Stomach (tissue), 9 donors: ENCODE data around the gene PVR. TPM values are rescaled to one million over a fixed set of nuclear protein-coding genes. Genes with fewer than 3 reads are reported as not detected.
A peak's percentile ranks its signal among the peaks of the same experiment; 100 is the strongest.

Experiments used
- DNase-seq, 2 donors: peaks; one replicate each; pipeline versions ENCODE4 v3.0.0 to v3.0.0-alpha.2; 2013 to 2019
- H3K27ac ChIP-seq, 5 donors: fragments of 200-600 bp in 4 of 5; sonication (generic) in 4 of 5; one replicate each; pipeline ENCODE4 v1.5.1; 2013 to 2019; ENCODE audit warnings: mild to moderate bottlenecking in 1 of 5, moderate library complexity in 1 of 5
- H3K27me3 ChIP-seq, 3 donors: fragments of 200-600 bp; sonication (generic); one replicate each; pipeline ENCODE4 v1.5.1; 2017 to 2019; ENCODE audit warnings: mixed run types in 1 of 3
- H3K36me3 ChIP-seq, 4 donors: fragments of 200-600 bp; sonication (generic); 1 replicate in 3 of 4; 2 replicates in 1 of 4; pipeline ENCODE4 v1.5.1; 2016 to 2019
- H3K4me1 ChIP-seq, 4 donors: fragments of 200-600 bp; sonication (generic); one replicate each; pipeline ENCODE4 v1.5.1; 2016 to 2019
- H3K4me3 ChIP-seq, 4 donors: fragments of 200-600 bp; sonication (generic) in 3 of 4; one replicate each; pipeline ENCODE4 v1.5.1; 2016 to 2019; ENCODE audit warnings: mild to moderate bottlenecking in 1 of 4
- H3K9me3 ChIP-seq, 4 donors: fragments of 200-600 bp; sonication (generic); one replicate each; pipeline ENCODE4 v1.5.1; 2016 to 2019
- CTCF ChIP-seq, 7 experiments: fragments of 450-650 bp in 4 of 7; fragments of 200-600 bp in 3 of 7; sonication (generic) in 3 of 7; IDR thresholded peaks; one replicate each; pipeline ENCODE4 v1.5.1; 2016 to 2019; ENCODE audit warnings: antibody characterized with exemption in 7 of 7, control low read depth in 2 of 7, mild to moderate bottlenecking in 1 of 7
- EP300 ChIP-seq: sonication (generic); formaldehyde crosslinking; IDR thresholded peaks from one replicate; pipeline ENCODE4 v1.6.1; 2017; ENCODE audit warnings: antibody characterized with exemption
- POLR2A ChIP-seq, 4 donors: fragments of 450-650 bp; IDR thresholded peaks; one replicate each; pipeline ENCODE4 v1.6.1; 2016; ENCODE audit warnings: antibody characterized with exemption in 4 of 4, control low read depth in 2 of 4, mild to moderate bottlenecking in 1 of 4, moderate library complexity in 1 of 4
- POLR2AphosphoS5 ChIP-seq, 3 donors: sonication (generic); formaldehyde crosslinking; IDR thresholded peaks; one replicate each; pipeline ENCODE4 v1.6.1; 2016; ENCODE audit warnings: antibody characterized with exemption in 3 of 3
- WGBS, 5 donors: extraction: QIAGEN DNeasy Blood & Tissue Kit in 3 of 5; methylation state at CpG; one replicate each; pipeline versions ENCODE4 v1.1.5 to v1.1.7; 2013 to 2018; 5-methylcytosine and 5-hydroxymethylcytosine counted together
- intact Hi-C: fragments of 100-400 bp; cut with DNase I; formaldehyde crosslinking; loops from one replicate; pipeline ENCODE4 v1.15.1; 2023; ENCODE audit warnings: low total_unique reads
- polyA plus RNA-seq, 3 donors: library from polyadenylated mRNA; stranded (reverse); fragments of 200-250 nt; gene quantifications; one replicate each; pipeline ENCODE4 v1.2.3, GENCODE V29; 2013
- total RNA-seq, 5 donors: library from RNA; depleted of rRNA; stranded (reverse); fragments of >200 nt; gene quantifications; one replicate each; pipeline versions ENCODE4 v1.1.0 to v1.2.3, GENCODE V29; 2014 to 2016
- donor health status: healthy with polysubstance abuse.
- donor health status: Bipolar disorder and iron deficiency.
- donor health status: healthy.

The PVR gene
- total and polyA plus RNA-seq, 8 donors = 4.9 to 80.8 (median 33.7) TPM

GRCh38 chr19:44696939-44697669, 53.4 kb downstream of the PVR start:
- H3K36me3 ChIP-seq = no peaks in the 10 kb centered on the region
- H3K4me3 ChIP-seq = no peak overlapping the region
- DNase-seq = peak in 1 of 2 donors; percentile 28
- no peak for TF ChIP-seq POLR2A (IDR thresholded peaks at IDR 0.05)
- TF ChIP-seq CTCF (IDR thresholded peaks at IDR 0.05) = no peak
- no peak for TF ChIP-seq EP300
- TF ChIP-seq POLR2AphosphoS5 (IDR thresholded peaks at IDR 0.05) = no peak
- 52 to 63% (median 62%) methylated on average over 21 to 22 of the region's 22 CpGs for WGBS, 5 donors
- H3K27me3 ChIP-seq = peaks cover 0 to 19% (median 0%) of the 10 kb centered on the region in 3 donors
- H3K9me3 ChIP-seq = no peaks in the 10 kb centered on the region
- peaks cover 9 to 36% (median 25%) of the 10 kb centered on the region in 4 donors for H3K4me1 ChIP-seq
- intact Hi-C loops = no loop called here
- peak overlapping the region in 3 of 5 donors; percentile 9 to 28 (median 15) for H3K27ac ChIP-seq

- H3K9me3 ChIP-seq = no peaks in the 10 kb centered on the region
- intact Hi-C loops = no loop called here
- peaks cover 0 to 19% (median 0%) of the 10 kb centered on the region in 3 donors for H3K27me3 ChIP-seq
- 56 to 79% (median 70%) methylated on average over 4 of the region's 4 CpGs for WGBS, 5 donors
- H3K36me3 ChIP-seq = no peaks in the 10 kb centered on the region
- H3K4me1 ChIP-seq = peaks cover 4 to 30% (median 20%) of the 10 kb centered on the region in 4 donors
- H3K4me3 ChIP-seq = no peak overlapping the region
- H3K27ac ChIP-seq = peak overlapping the region in 3 of 5 donors; percentile 9 to 28 (median 15)
- TF ChIP-seq CTCF (IDR thresholded peaks at IDR 0.05) (no peak), POLR2A (IDR thresholded peaks at IDR 0.05) (no peak), POLR2AphosphoS5 (IDR thresholded peaks at IDR 0.05) (no peak), EP300 (no peak)
- no peak for DNase-seq
These were observed 53.9 kb downstream of the PVR start for GRCh38 chr19:44697670-44698034.

GRCh38 chr19:44698492-44699201, 54.9 kb downstream of the PVR start, which contains the start of gene CEACAM16:
CEACAM16 (plus strand) TSS chr19:44699151; CDS start chr19:44701457, 2,306 bp downstream.
- WGBS, 5 donors = 66 to 87% (median 73%) methylated on average over 9 to 13 of the region's 13 CpGs
- Histone ChIP-seq H3K4me1 (peaks cover 4 to 28% (median 18%) of the 10 kb centered on the region in 4 donors), H3K27me3 (peaks cover 0 to 19% (median 0%) of the 10 kb centered on the region in 3 donors), H3K27ac (no peak within 1 kb of the TSS), H3K9me3 (no peaks in the 10 kb centered on the region), H3K36me3 (no peaks in the 10 kb centered on the region), H3K4me3 (no peak within 1 kb of the TSS)
- DNase-seq = no peak
- no peak for TF ChIP-seq POLR2A (IDR thresholded peaks at IDR 0.05)
- TF ChIP-seq EP300 = no peak
- TF ChIP-seq CTCF (IDR thresholded peaks at IDR 0.05) = no peak
- no peak for TF ChIP-seq POLR2AphosphoS5 (IDR thresholded peaks at IDR 0.05)
- intact Hi-C loops = no loop called here

- Histone ChIP-seq H3K4me3 (no peak overlapping the region), H3K27me3 (peaks cover 0 to 19% (median 0%) of the 10 kb centered on the region in 3 donors), H3K4me1 (peaks cover 0 to 10% (median 6%) of the 10 kb centered on the region in 4 donors), H3K9me3 (no peaks in the 10 kb centered on the region), H3K36me3 (no peaks in the 10 kb centered on the region), H3K27ac (no peak overlapping the region)
- intact Hi-C loops = no loop called here
- TF ChIP-seq CTCF (IDR thresholded peaks at IDR 0.05) = no peak
- no peak for TF ChIP-seq POLR2A (IDR thresholded peaks at IDR 0.05)
- TF ChIP-seq POLR2AphosphoS5 (IDR thresholded peaks at IDR 0.05) = no peak
- no peak for TF ChIP-seq EP300
- DNase-seq = no peak
- WGBS, 5 donors = 83 to 94% (median 91%) methylated on average over 5 of the region's 5 CpGs
These were observed 56.8 kb downstream of the PVR start for GRCh38 chr19:44700547-44700946.
